Activated CD8-positive, alpha-beta memory T cell treated with anti-CD3 and anti-CD28 coated beads, Interleukin-2, amount 10 ng/mL, durations not matched to agents 7 days and 5 days (primary cell): ENCODE measurements around the gene TMPRSS9. TPM values are rescaled to one million over a fixed set of nuclear protein-coding genes. Genes with fewer than 3 reads are reported as not detected.
A peak's percentile ranks its signal among the peaks of the same experiment; 100 is the strongest.

Source experiments
- ATAC-seq: fragments of 150-1000 bp; cut with Tn5 transposase; one replicate; pipeline ENCODE4 v1.10.0; 2021; ENCODE audit warnings: moderate library complexity
- CTCF ChIA-PET: fragments of 350-600 bp; sonication (Branson Sonifier 250); formaldehyde crosslinking; loops from one replicate; lab custom pipeline; 2021; ENCODE audit warnings: antibody characterized with exemption; lab: Charles Lee
- DNase-seq: peaks from one replicate; pipeline ENCODE4 v3.0.0-alpha.2; 2020
- H3K27ac Mint-ChIP-seq: one replicate; pipeline ENCODE4 v1.8.0; 2021; ENCODE audit warnings: mild to moderate bottlenecking, mixed read lengths
- H3K27me3 Mint-ChIP-seq: one replicate; pipeline ENCODE4 v1.8.0; 2021; ENCODE audit warnings: mixed read lengths
- H3K36me3 Mint-ChIP-seq: one replicate; pipeline ENCODE4 v1.8.0; 2021; ENCODE audit warnings: mild to moderate bottlenecking, mixed read lengths
- H3K4me1 Mint-ChIP-seq: one replicate; pipeline ENCODE4 v1.8.0; 2021; ENCODE audit warnings: mixed read lengths
- H3K4me3 Mint-ChIP-seq: one replicate; pipeline ENCODE4 v1.8.0; 2021; ENCODE audit warnings: mild to moderate bottlenecking, moderate library complexity, mixed read lengths
- H3K9me3 Mint-ChIP-seq: one replicate; pipeline ENCODE4 v1.8.0; 2022; ENCODE audit warnings: low read depth, mixed read lengths
- total RNA-seq, 2 experiments: library from RNA; stranded (reverse); gene quantifications; one replicate each; pipeline ENCODE4 v1.2.3, GENCODE V29; 2021

Gene TMPRSS9
- total RNA-seq, 2 experiments from 2014 or later, result not detected

- peaks cover 8% of the 10 kb centered on the region for H3K9me3 Mint-ChIP-seq
- DNase-seq (peak; percentile 47), ATAC-seq (no peak)
- peaks cover 9% of the 10 kb centered on the region for H3K36me3 Mint-ChIP-seq
- H3K27me3 Mint-ChIP-seq, result no peaks in the 10 kb centered on the region
- CTCF ChIA-PET, result no interaction called here
- H3K4me1 Mint-ChIP-seq, result peaks cover 34% of the 10 kb centered on the region
- H3K4me3 Mint-ChIP-seq, result no peak overlapping the region
- peak overlapping the region; percentile 68 for H3K27ac Mint-ChIP-seq
Measured at GRCh38 chr19:2332341-2333026, 27.6 kb upstream of the TMPRSS9 start.

GRCh38 chr19:2333027-2333806 lies 26.8 kb upstream of the TMPRSS9 start:
- Mint-ChIP-seq H3K36me3 (peaks cover 7% of the 10 kb centered on the region), H3K4me1 (peaks cover 30% of the 10 kb centered on the region), H3K27ac (no peak overlapping the region), H3K4me3 (no peak overlapping the region), H3K27me3 (no peaks in the 10 kb centered on the region), H3K9me3 (peaks cover 8% of the 10 kb centered on the region)
- CTCF ChIA-PET, result no interaction called here
- DNase-seq (no peak), ATAC-seq (no peak)

DNA sequence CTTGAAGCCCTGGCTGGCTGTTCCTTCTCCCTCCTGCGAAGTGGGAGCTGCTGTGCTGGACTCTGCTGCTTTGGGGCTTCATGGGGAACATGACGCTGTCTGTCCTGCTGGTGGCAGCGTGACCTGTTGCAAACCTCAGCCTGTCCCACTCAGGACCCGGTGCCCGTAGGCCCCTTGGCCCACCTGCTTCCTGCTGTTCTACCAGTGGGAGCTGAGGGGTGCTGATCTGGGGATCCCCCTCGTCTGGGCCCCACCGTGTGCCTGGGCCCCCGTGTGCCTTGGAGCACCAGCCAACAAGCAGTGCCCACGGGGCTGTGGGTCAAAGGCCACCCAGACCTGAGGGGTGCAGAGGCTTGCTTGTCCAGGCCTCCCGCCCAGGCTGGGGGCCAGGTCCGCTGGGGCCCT lies 26.3 kb upstream of the TMPRSS9 start:
- Mint-ChIP-seq H3K9me3 (peaks cover 8% of the 10 kb centered on the region), H3K36me3 (peaks cover 7% of the 10 kb centered on the region), H3K27me3 (no peaks in the 10 kb centered on the region), H3K4me1 (peaks cover 30% of the 10 kb centered on the region), H3K27ac (no peak overlapping the region), H3K4me3 (no peak overlapping the region)
- no peak for ATAC-seq
- no peak for DNase-seq
- CTCF ChIA-PET, result no interaction called here

DNA sequence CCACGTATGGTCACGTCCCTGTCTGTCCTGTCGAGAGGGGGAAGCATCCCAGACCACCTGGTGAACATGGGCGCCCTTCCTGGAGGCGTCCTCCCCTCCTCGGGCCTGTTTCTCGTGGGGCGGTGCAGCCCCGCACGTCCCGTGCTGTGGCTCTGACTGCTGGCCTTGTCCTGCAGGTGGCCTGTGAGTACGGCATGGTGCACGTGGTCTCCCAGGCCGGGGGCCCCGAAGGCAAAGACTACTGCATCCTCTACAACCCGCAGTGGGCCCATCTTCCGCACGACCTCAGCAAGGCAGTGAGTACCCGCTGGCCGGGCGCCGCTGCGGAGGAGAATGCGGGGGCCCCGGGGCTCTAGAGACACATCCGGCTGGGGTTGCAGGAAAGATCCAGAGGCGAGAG lies 25.6 kb upstream of the TMPRSS9 start:
- Mint-ChIP-seq H3K4me1 (peaks cover 26% of the 10 kb centered on the region), H3K4me3 (no peak overlapping the region), H3K36me3 (peaks cover 7% of the 10 kb centered on the region), H3K27me3 (no peaks in the 10 kb centered on the region), H3K9me3 (peaks cover 8% of the 10 kb centered on the region), H3K27ac (no peak overlapping the region)
- DNase-seq (no peak), ATAC-seq (no peak)
- CTCF ChIA-PET, result no interaction called here

DNA sequence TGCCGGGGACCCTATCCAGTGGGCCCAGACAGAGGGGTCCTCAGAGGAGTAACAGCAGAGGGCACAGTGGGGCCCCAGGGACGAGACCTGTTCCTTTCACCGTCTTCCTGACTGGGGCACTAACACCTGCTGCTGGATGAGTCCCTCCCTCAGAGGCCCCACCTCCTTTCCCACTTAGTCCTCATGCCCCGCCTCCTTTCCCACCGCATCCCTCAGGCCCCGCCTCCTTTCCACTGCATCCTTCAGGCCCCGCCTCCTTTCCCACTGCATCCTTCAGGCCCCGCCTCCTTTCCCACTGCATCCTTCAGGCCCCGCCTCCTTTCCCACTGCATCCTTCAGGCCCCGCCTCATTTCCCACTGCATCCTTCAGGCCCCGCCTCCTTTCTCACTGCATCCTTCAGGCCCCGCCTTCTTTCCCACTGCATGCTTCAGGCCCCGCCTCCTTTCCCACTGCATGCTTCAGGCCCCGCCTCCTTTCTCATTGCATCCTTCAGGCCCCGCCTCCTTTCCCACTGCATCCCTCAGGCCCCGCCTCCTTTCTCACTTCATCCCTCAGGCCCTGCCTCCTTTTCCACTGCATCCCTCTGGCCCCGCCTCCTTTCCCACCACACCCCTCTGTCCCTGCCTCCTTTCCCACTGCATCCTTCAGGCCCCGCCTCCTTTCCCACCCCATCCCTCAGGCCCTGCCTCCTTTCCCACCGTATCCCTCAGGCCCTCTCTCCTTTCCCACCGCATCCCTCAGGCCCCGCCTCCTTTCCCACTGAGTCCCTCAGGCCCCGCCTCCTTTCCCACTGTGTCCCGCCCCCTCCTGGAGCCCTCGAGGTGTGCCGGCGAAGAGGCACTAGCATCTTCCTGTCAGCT lies 24.8 kb upstream of the TMPRSS9 start:
- no peak overlapping the region for H3K27ac Mint-ChIP-seq
- DNase-seq (no peak), ATAC-seq (no peak)
- H3K9me3 Mint-ChIP-seq, result peaks cover 8% of the 10 kb centered on the region
- H3K36me3 Mint-ChIP-seq, result peaks cover 7% of the 10 kb centered on the region
- H3K4me3 Mint-ChIP-seq, result no peak overlapping the region
- no peaks in the 10 kb centered on the region for H3K27me3 Mint-ChIP-seq
- peaks cover 21% of the 10 kb centered on the region for H3K4me1 Mint-ChIP-seq
- CTCF ChIA-PET, result interaction anchor here (1.0 kb wide), 1 partner anchor 57 kb away, joined by 3 read pairs; no protein-coding TSS in a partner anchor

GRCh38 chr19:2335848-2336247 lies 24.2 kb upstream of the TMPRSS9 start:
- Mint-ChIP-seq H3K9me3 (peaks cover 8% of the 10 kb centered on the region), H3K4me3 (no peak overlapping the region), H3K4me1 (peaks cover 15% of the 10 kb centered on the region), H3K36me3 (peaks cover 7% of the 10 kb centered on the region), H3K27me3 (no peaks in the 10 kb centered on the region), H3K27ac (no peak overlapping the region)
- CTCF ChIA-PET, result interaction anchor here (1.0 kb wide), 1 partner anchor 56 kb away, joined by 3 read pairs; no protein-coding TSS in a partner anchor
- DNase-seq (no peak), ATAC-seq (peak; percentile 31)

DNA sequence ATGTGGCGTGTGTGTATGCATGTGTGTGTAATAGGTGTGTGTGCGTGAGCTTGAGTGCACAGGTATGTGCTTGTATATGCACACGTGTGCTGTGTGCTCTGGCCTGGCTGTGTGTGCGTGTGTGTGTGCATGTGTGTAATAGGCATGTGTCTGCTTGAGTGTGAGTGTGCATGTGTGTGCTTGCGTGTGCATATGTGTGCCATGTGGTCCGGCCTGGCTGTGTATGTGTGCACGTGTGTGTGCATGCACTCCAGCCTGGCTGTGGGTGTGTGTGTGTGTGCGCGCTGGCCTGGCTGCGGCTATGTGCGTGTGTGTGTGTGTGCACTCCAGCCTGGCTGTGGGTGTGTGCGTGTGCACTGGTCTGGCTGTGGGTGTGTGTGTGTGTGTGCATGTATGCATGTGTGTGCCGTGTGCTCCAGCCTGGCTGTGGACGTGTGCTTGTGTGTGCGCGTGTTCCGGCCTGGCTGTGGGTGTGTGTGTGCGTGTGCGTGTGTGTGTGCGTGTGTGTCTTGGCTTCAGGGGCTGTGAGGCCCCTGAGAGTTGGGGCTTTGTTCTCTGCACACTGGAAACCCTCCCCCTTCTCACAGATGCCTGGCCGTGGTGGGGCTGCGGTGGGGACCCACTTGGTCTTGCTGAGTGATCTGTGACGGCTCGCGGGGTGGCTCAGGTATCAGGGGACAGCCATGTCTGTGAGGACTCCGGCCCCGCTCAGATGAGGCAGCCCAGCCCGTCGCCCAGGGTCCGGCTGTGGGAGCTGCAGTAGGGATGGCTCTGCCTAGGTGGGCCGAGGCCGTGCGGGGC lies 23.3 kb upstream of the TMPRSS9 start:
- H3K36me3 Mint-ChIP-seq, result peaks cover 7% of the 10 kb centered on the region
- H3K27ac Mint-ChIP-seq, result no peak overlapping the region
- peaks cover 7% of the 10 kb centered on the region for H3K4me1 Mint-ChIP-seq
- no peaks in the 10 kb centered on the region for H3K27me3 Mint-ChIP-seq
- H3K9me3 Mint-ChIP-seq, result peaks cover 8% of the 10 kb centered on the region
- ATAC-seq, result no peak
- CTCF ChIA-PET, result interaction anchor here (1.0 to 1.1 kb wide), 2 partner anchors 55 to 274 kb away, joined by 3 read pairs; no protein-coding TSS in a partner anchor
- no peak for DNase-seq
- no peak overlapping the region for H3K4me3 Mint-ChIP-seq

- H3K36me3 Mint-ChIP-seq, result peaks cover 7% of the 10 kb centered on the region
- DNase-seq (no peak), ATAC-seq (no peak)
- H3K4me3 Mint-ChIP-seq, result no peak overlapping the region
- H3K27ac Mint-ChIP-seq, result no peak overlapping the region
- CTCF ChIA-PET, result interaction anchor here (1.1 kb wide), 1 partner anchor 274 kb away, joined by 3 read pairs; no protein-coding TSS in a partner anchor
- H3K9me3 Mint-ChIP-seq, result peaks cover 8% of the 10 kb centered on the region
- H3K27me3 Mint-ChIP-seq, result no peaks in the 10 kb centered on the region
- peaks cover 4% of the 10 kb centered on the region for H3K4me1 Mint-ChIP-seq
Measured at GRCh38 chr19:2337329-2337707, 22.7 kb upstream of the TMPRSS9 start.

DNA sequence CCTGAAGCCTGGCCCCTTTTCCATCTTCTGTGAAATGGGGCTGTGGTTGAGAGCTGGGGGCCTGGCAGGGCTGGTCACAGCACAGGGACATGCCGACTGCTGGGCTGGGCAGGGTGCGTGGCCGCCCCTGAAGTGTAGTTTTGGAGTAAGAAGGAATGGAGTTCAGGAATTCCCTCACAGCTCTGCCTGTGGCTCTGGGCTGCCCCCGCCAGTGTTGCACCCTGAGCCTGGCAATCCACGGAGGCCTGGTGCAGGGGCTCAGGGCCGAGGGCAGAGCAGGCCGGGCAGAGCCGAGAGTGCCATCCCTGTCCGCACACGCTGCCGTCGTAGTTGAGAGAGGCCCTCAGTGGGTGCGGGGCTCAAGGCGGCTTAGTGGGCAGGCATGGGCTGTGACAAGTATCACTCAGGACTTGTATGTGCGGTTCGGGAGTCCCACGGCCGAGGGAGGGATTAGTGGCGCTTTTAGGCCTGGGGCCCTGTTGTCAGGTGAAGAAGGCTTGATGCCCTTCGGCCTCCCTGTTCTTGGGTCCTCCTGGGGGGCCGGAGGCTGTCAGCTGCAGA lies 21.9 kb upstream of the TMPRSS9 start:
- ATAC-seq, result no peak
- Mint-ChIP-seq H3K4me3 (no peak overlapping the region), H3K27ac (no peak overlapping the region), H3K27me3 (no peaks in the 10 kb centered on the region), H3K9me3 (peaks cover 8% of the 10 kb centered on the region), H3K36me3 (peaks cover 7% of the 10 kb centered on the region), H3K4me1 (peaks cover 4% of the 10 kb centered on the region)
- no peak for DNase-seq
- CTCF ChIA-PET, result interaction anchor here (1.1 kb wide), 1 partner anchor 273 kb away, joined by 3 read pairs; no protein-coding TSS in a partner anchor

DNA sequence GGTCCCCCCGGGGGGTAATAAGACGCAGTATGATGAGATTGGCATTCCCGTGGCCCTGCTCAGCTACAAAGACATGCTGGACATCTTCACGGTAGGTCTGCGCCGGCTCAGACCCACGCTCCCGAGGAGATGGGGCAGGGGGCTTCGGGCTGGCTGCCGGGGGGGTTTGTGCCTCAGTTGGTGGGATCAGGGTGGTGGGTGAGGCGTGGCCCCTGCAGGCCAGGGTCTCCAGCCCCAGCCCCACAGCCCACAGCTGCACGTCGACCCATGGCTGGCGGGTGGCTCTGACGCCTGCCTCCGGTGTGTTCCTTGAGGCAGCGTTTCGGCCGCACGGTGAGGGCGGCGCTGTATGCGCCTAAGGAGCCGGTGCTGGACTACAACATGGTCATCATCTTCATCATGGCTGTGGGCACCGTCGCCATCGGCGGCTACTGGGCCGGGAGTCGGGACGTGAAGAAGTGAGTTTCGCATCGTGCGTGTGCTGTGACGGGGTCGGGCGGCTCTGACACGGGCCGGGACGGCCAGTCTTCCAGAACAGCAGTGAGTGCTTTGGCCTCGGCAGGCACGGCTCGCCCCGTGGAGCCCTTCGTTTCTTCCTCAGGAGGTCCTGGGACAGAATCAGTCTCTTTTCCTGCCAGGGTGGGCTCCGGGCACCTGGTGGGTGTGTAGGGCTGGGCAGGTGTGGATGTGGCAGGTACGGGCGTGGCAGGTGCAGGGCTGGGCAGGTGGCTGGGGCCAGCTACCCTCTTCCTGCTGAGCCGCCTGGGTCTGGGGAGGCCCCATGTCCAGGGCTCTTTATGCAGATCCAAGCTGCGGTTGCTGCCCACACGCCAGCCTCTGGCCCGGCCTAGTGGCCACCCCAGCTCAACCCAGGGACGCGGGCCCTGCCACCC lies 21.1 kb upstream of the TMPRSS9 start:
- H3K4me3 Mint-ChIP-seq, result no peak overlapping the region
- no peak for ATAC-seq
- peaks cover 4% of the 10 kb centered on the region for H3K4me1 Mint-ChIP-seq
- H3K27ac Mint-ChIP-seq, result no peak overlapping the region
- H3K27me3 Mint-ChIP-seq, result no peaks in the 10 kb centered on the region
- H3K9me3 Mint-ChIP-seq, result peaks cover 8% of the 10 kb centered on the region
- DNase-seq, result no peak
- peaks cover 7% of the 10 kb centered on the region for H3K36me3 Mint-ChIP-seq
- CTCF ChIA-PET, result no interaction called here

GRCh38 chr19:2339644-2340310 lies 20.3 kb upstream of the TMPRSS9 start:
- Mint-ChIP-seq H3K4me3 (no peak overlapping the region), H3K36me3 (peaks cover 7% of the 10 kb centered on the region), H3K27ac (no peak overlapping the region), H3K9me3 (peaks cover 8% of the 10 kb centered on the region), H3K4me1 (peaks cover 4% of the 10 kb centered on the region), H3K27me3 (no peaks in the 10 kb centered on the region)
- DNase-seq, result no peak
- no peak for ATAC-seq
- CTCF ChIA-PET, result no interaction called here
